Heart right ventricle (tissue), 16 donors: Measurements from ENCODE around the gene DOCK1. TPM values are rescaled to one million over a fixed set of nuclear protein-coding genes. Genes with fewer than 3 reads are reported as not detected.
A peak's percentile ranks its signal among the peaks of the same experiment; 100 is the strongest.

Source experiments
- ATAC-seq, 8 donors: fragments of 200-7000 bp; cut with Tn5 transposase; one replicate each; pipeline ENCODE4 v1.9.1; 2020; ENCODE audit warnings: mild to moderate bottlenecking in 8 of 8, moderate library complexity in 8 of 8, moderate number of reproducible peaks in 1 of 8
- DNase-seq, 2 donors: peaks; one replicate each; pipeline ENCODE4 v3.0.0-alpha.2; 2020
- H3K27ac ChIP-seq, 10 donors: fragments of 200-600 bp; sonication (generic) in 2 of 10; one replicate each; pipeline versions ENCODE4 v1.5.0 to v1.8.0; 2020 to 2022; ENCODE audit warnings: mild to moderate bottlenecking in 3 of 10
- H3K27me3 ChIP-seq, 7 donors: fragments of 200-600 bp; one replicate each; pipeline ENCODE4 v1.8.0; 2021 to 2022; ENCODE audit warnings: mild to moderate bottlenecking in 2 of 7
- H3K36me3 ChIP-seq, 9 donors: fragments of 200-600 bp; sonication (generic) in 1 of 9; one replicate each; pipeline versions ENCODE4 v1.5.0 to v1.8.0; 2020 to 2022; ENCODE audit warnings: mild to moderate bottlenecking in 2 of 9
- H3K4me1 ChIP-seq, 9 donors: fragments of 200-600 bp; sonication (generic) in 1 of 9; one replicate each; pipeline versions ENCODE4 v1.5.0 to v1.8.0; 2020 to 2022; ENCODE audit warnings: mild to moderate bottlenecking in 4 of 9
- H3K4me3 ChIP-seq, 10 donors: fragments of 200-600 bp; sonication (generic) in 2 of 10; one replicate each; pipeline versions ENCODE4 v1.5.0 to v1.8.0; 2020 to 2022; ENCODE audit warnings: mild to moderate bottlenecking in 7 of 10, moderate library complexity in 2 of 10
- H3K9me3 ChIP-seq, 11 donors: fragments of 200-600 bp in 10 of 11; sonication (generic) in 2 of 11; one replicate each; pipeline versions ENCODE4 v1.5.0 to v1.8.0; 2013 to 2022; ENCODE audit warnings: mild to moderate bottlenecking in 2 of 11, control low read depth in 1 of 11, moderate library complexity in 1 of 11
- CTCF ChIP-seq, 9 donors: fragments of 200-600 bp; sonication (generic) in 2 of 9; IDR thresholded peaks; one replicate each; pipeline versions ENCODE4 v1.5.0 to v1.8.0; 2021 to 2022; ENCODE audit warnings: antibody characterized with exemption in 9 of 9, mild to moderate bottlenecking in 5 of 9, moderate library complexity in 1 of 9
- WGBS, 2 donors: extraction: QIAGEN DNeasy Blood & Tissue Kit; methylation state at CpG; one replicate each; pipeline ENCODE4 v1.1.7; 2013; ENCODE audit warnings: inconsistent platforms in 1 of 2; 5-methylcytosine and 5-hydroxymethylcytosine counted together
- intact Hi-C, 10 donors: fragments of 100-400 bp; cut with DNase I; formaldehyde crosslinking; loops; one replicate each; pipeline versions ENCODE4 v1.11.1 to v1.14.2; 2022
- polyA plus RNA-seq, 2 donors: library from polyadenylated mRNA; stranded (reverse); fragments of 200-250 nt; gene quantifications; one replicate each; pipeline ENCODE4 v1.2.3, GENCODE V29; 2013
- total RNA-seq, 10 donors: library from RNA; stranded (reverse); fragmentation: NEBNext Ultra II Directional in 3 of 10; extraction: Animal tissue kit (Norgen Biotek cat#: 25700) in 3 of 10; gene quantifications; one replicate each; pipeline versions ENCODE4 v1.2.1 to v1.2.4, GENCODE V29; 2021 to 2023
- donor health status: Arrhythmogenic right ventricular cardiomyopathy.
- donor health status: ischemic (EF 13 %, LVEDD 7.1; RV severe dilation, severe dysfunction).
- donor health status: healthy with polysubstance abuse.
- donor health status: DM: no; HTN: yes; CAD: no.
- donor health status: DM: no; HTN: no; CAD: no.
- donor health status: ischemic (EF 25% LVEDD 6.9; RV normal size, moderate dysfunction).
- donor health status: ischemic (EF 25% LVEDD 5.7; RV mildly dilated, moderate dysfunction).
- donor health status: healthy.
- donor health status: DM: yes; HTN: yes; CAD: no.
- donor health status: Ischemic cardiomyopathy.
- donor health status: ischemic (EF 35%, LVEDD 5.7; RV mildly dilated, moderate dysfunction).
- donor health status: nonischemic (EF 11% LVEDD 7.7; RV severe dilation, severe dysfunction).
- donor health status: DM: yes; HTN: yes; CAD: no.
- donor health status: PGD.
- donor health status: ischemic (EF 29% LVEDD 5.4; RV normal size, mild dysfunction).
- donor health status: nonischemic (EF 23%, LVEDD 6.1; RV moderate dilation, normal function).

DOCK1 gene
- total and polyA plus RNA-seq, 12 donors, result 7.8 to 26.7 (median 19.8) TPM

GRCh38 chr10:127039435-127039834 lies 134.2 kb downstream of the DOCK1 start:
- whole genome bisulfite sequencing, 2 donors, result 95 to 96% methylated on average over 8 of the region's 8 CpGs
- no peak for TF ChIP-seq CTCF (IDR thresholded peaks at IDR 0.05)
- H3K4me3 ChIP-seq, result no peak overlapping the region
- no peaks in the 10 kb centered on the region for H3K4me1 ChIP-seq
- intact Hi-C loops, result no loop called here
- no peaks in the 10 kb centered on the region for H3K9me3 ChIP-seq
- peaks cover 0 to 100% (median 30%) of the 10 kb centered on the region in 9 donors for H3K36me3 ChIP-seq
- ATAC-seq (no peak), DNase-seq (no peak)
- H3K27me3 ChIP-seq, result no peaks in the 10 kb centered on the region
- no peak overlapping the region for H3K27ac ChIP-seq

- intact Hi-C loops, result no loop called here
- Histone ChIP-seq H3K9me3 (no peaks in the 10 kb centered on the region), H3K4me1 (no peaks in the 10 kb centered on the region), H3K27me3 (no peaks in the 10 kb centered on the region), H3K36me3 (peaks cover 0 to 100% (median 24%) of the 10 kb centered on the region in 9 donors), H3K27ac (no peak overlapping the region), H3K4me3 (no peak overlapping the region)
- WGBS, 2 donors, result 77 to 87% methylated on average over 4 of the region's 4 CpGs
- DNase-seq (no peak), ATAC-seq (no peak)
- no peak for TF ChIP-seq CTCF (IDR thresholded peaks at IDR 0.05)
These were observed 135.5 kb downstream of the DOCK1 start for GRCh38 chr10:127040756-127041155.

GRCh38 chr10:127041552-127041951 lies 136.3 kb downstream of the DOCK1 start:
- H3K27me3 ChIP-seq, result no peaks in the 10 kb centered on the region
- H3K4me1 ChIP-seq, result no peaks in the 10 kb centered on the region
- DNase-seq (no peak), ATAC-seq (peak in 1 of 8 donors; percentile 47)
- TF ChIP-seq CTCF (IDR thresholded peaks at IDR 0.05), result no peak
- H3K27ac ChIP-seq, result no peak overlapping the region
- H3K9me3 ChIP-seq, result no peaks in the 10 kb centered on the region
- intact Hi-C loops, result no loop called here
- WGBS, 2 donors, result 82 to 88% methylated on average over 6 of the region's 6 CpGs
- H3K36me3 ChIP-seq, result peaks cover 0 to 100% (median 24%) of the 10 kb centered on the region in 9 donors
- H3K4me3 ChIP-seq, result no peak overlapping the region

- no peak for DNase-seq
- 92 to 94% methylated on average over 9 of the region's 9 CpGs for WGBS, 2 donors
- intact Hi-C loops, result no loop called here
- H3K9me3 ChIP-seq, result no peaks in the 10 kb centered on the region
- H3K27ac ChIP-seq, result no peak overlapping the region
- TF ChIP-seq CTCF (IDR thresholded peaks at IDR 0.05), result no peak
- H3K27me3 ChIP-seq, result no peaks in the 10 kb centered on the region
- no peak for ATAC-seq
- no peak overlapping the region for H3K4me3 ChIP-seq
- no peaks in the 10 kb centered on the region for H3K4me1 ChIP-seq
- H3K36me3 ChIP-seq, result peaks cover 0 to 89% (median 20%) of the 10 kb centered on the region in 9 donors
These were observed 138.1 kb downstream of the DOCK1 start for GRCh38 chr10:127043301-127043700.
